OCI-LY7 (cell line): ENCODE measurements around the gene TPD52L1.

ENCODE experiments used
- EZH2phosphoT487 ChIP-seq: fragments of 200-600 bp; sonication (generic); IDR thresholded peaks from 2 replicates; pipeline ENCODE4 v1.6.1; 2018; ENCODE audit warnings: low read depth, borderline replicate concordance, mild to moderate bottlenecking, mixed run types, antibody characterized with exemption, low read length, moderate library complexity, mixed read lengths
- TF ChIP-seq, protein P1 (sequence below): fragments of 200-600 bp; sonication (generic); conservative IDR thresholded peaks from 2 replicates; pipeline ENCODE4 v1.5.1; 2014; ENCODE audit warnings: mild to moderate bottlenecking, antibody characterized with exemption, low read length, moderate library complexity, mixed read lengths

DNA sequence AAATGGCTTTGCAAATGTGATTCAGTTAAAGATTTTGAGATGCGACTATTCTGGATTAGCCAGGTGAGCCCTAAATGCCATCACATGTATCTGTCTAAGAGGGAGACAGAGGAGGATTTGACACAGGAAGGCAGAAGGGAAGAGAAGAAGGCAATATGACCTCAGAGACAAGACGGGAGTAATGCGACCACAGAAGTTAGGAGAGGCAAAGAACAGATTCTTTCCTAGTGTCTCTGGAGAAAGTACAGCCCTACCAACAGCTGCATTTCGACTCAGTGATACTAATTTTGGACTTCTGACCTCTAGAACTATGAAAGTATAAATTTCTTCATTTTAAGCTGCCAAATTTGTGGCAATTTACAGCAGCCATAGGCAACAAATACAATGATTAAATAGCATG is 24.2 kb upstream of the TPD52L1 start:
- TF ChIP-seq, protein P1, sequence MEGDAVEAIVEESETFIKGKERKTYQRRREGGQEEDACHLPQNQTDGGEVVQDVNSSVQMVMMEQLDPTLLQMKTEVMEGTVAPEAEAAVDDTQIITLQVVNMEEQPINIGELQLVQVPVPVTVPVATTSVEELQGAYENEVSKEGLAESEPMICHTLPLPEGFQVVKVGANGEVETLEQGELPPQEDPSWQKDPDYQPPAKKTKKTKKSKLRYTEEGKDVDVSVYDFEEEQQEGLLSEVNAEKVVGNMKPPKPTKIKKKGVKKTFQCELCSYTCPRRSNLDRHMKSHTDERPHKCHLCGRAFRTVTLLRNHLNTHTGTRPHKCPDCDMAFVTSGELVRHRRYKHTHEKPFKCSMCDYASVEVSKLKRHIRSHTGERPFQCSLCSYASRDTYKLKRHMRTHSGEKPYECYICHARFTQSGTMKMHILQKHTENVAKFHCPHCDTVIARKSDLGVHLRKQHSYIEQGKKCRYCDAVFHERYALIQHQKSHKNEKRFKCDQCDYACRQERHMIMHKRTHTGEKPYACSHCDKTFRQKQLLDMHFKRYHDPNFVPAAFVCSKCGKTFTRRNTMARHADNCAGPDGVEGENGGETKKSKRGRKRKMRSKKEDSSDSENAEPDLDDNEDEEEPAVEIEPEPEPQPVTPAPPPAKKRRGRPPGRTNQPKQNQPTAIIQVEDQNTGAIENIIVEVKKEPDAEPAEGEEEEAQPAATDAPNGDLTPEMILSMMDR = no peak
- no peak for TF ChIP-seq EZH2phosphoT487
